PC-3 (cell line): ENCODE results near the gene TMEM229A. TPM values are rescaled to one million over a fixed set of nuclear protein-coding genes. Genes with fewer than 3 reads are reported as not detected.

Experiments
- ATAC-seq: fragments of 200-7000 bp; cut with Tn5 transposase; 2 replicates; pipeline ENCODE4 v1.9.1; 2020; ENCODE audit warnings: mild to moderate bottlenecking, moderate library complexity
- BruUV-seq: library from RNA; stranded (reverse); fragments of 400-500 nt; replicated peaks from 2 replicates; lab custom pipeline; 2021; lab: Mats Ljungman, UMichigan
- CTCF ChIA-PET: fragments of 300-600 bp; sonication (Branson Sonifier 250); formaldehyde crosslinking; loops from one replicate; lab custom pipeline; 2022; ENCODE audit warnings: antibody characterized with exemption; lab: Charles Lee
- POLR2A ChIA-PET: fragments of 300-600 bp; sonication (Branson Sonifier 250); formaldehyde crosslinking; loops from one replicate; lab custom pipeline; 2022; ENCODE audit warnings: antibody characterized with exemption; ENCODE audit not compliant: unreplicated experiment; lab: Charles Lee
- DNase-seq: peaks from one replicate; pipeline ENCODE4 v3.0.0-alpha.2; 2015
- H2AFZ ChIP-seq: fragments of 300-600 bp; sonication (generic); 2 replicates; pipeline ENCODE4 v1.6.0; 2016; ENCODE audit warnings: antibody characterized with exemption, low read length
- H3F3A ChIP-seq: fragments of 300-600 bp; sonication (generic); one replicate; pipeline ENCODE4 v1.6.0; 2017; ENCODE audit warnings: antibody characterized with exemption, low read length, control low read depth, mild to moderate bottlenecking; ENCODE audit not compliant: unreplicated experiment
- H3K27ac ChIP-seq: fragments of 300-600 bp; sonication (generic); 2 replicates; pipeline ENCODE4 v1.5.1; 2016; ENCODE audit warnings: mild to moderate bottlenecking, low read length
- H3K27me3 ChIP-seq: fragments of 300-600 bp; sonication (generic); 2 replicates; pipeline ENCODE4 v1.6.1; 2016; ENCODE audit warnings: low read length, mixed read lengths
- H3K36me3 ChIP-seq: fragments of 300-600 bp; sonication (generic); 2 replicates; pipeline ENCODE4 v1.6.1; 2016; ENCODE audit warnings: low read depth, mixed run types, low read length, mixed read lengths
- H3K4me1 ChIP-seq: fragments of 300-600 bp; sonication (generic); 2 replicates; pipeline ENCODE4 v1.5.1; 2016; ENCODE audit warnings: low read length; ENCODE audit not compliant: insufficient read depth
- H3K4me2 ChIP-seq: fragments of 300-600 bp; sonication (generic); 2 replicates; pipeline ENCODE4 v1.6.0; 2016; ENCODE audit warnings: low read length
- H3K4me3 ChIP-seq: fragments of 300-600 bp; sonication (generic); 2 replicates; pipeline ENCODE4 v1.5.1; 2016; ENCODE audit warnings: mild to moderate bottlenecking, low read length, mixed read lengths
- H3K79me2 ChIP-seq: fragments of 300-600 bp; sonication (generic); 2 replicates; pipeline ENCODE4 v1.6.1; 2017; ENCODE audit warnings: low read length, mixed read lengths
- H3K9ac ChIP-seq: fragments of 300-600 bp; sonication (generic); 2 replicates; pipeline ENCODE4 v1.6.0; 2016; ENCODE audit warnings: mild to moderate bottlenecking, low read length
- H3K9me2 ChIP-seq: fragments of 300-600 bp; sonication (generic); replicated peaks from 2 replicates; pipeline ENCODE4 v1.6.1; 2016; ENCODE audit warnings: mixed run types, low read length, mixed read lengths
- H3K9me3 ChIP-seq: fragments of 300-600 bp; sonication (generic); 2 replicates; pipeline ENCODE4 v1.6.1; 2016; ENCODE audit warnings: low read length, mixed read lengths
- H4K20me1 ChIP-seq: fragments of 300-600 bp; sonication (generic); 2 replicates; pipeline ENCODE4 v1.6.1; 2016; ENCODE audit warnings: low read length, mixed read lengths
- CTCF ChIP-seq: fragments of 300-600 bp; sonication (generic); conservative IDR thresholded peaks from 2 replicates; pipeline ENCODE4 v1.5.1; 2017; ENCODE audit warnings: antibody characterized with exemption, low read depth, mild to moderate bottlenecking, low read length
- EZH2 ChIP-seq: fragments of 300-600 bp; sonication (generic); IDR thresholded peaks from one replicate; pipeline ENCODE4 v1.6.1; 2017; ENCODE audit warnings: antibody characterized with exemption, mild to moderate bottlenecking, low read length; ENCODE audit not compliant: unreplicated experiment
- EZH2phosphoT487 ChIP-seq: fragments of 300-600 bp; sonication (generic); IDR thresholded peaks from 2 replicates; pipeline ENCODE4 v1.6.1; 2018; ENCODE audit warnings: mild to moderate bottlenecking, antibody characterized with exemption, low read length, borderline replicate concordance
- intact Hi-C: fragments of 100-400 bp; cut with micrococcal nuclease; formaldehyde crosslinking; loops from 2 replicates; pipeline ENCODE4 v1.9.0; 2023
- total RNA-seq: library from RNA; depleted of rRNA; stranded (reverse); fragments of >200 nt; gene quantifications from 2 replicates; pipeline ENCODE4 v1.2.3, GENCODE V29; 2014

Gene TMEM229A
- total RNA-seq, 1 experiment from 2014 or later = not detected

- Histone ChIP-seq H3K36me3 (no peaks in the 10 kb centered on the region), H3K9me2 (no peaks in the 10 kb centered on the region), H3K79me2 (no peaks in the 10 kb centered on the region), H3K4me1 (no peaks in the 10 kb centered on the region), H2AFZ (no peak overlapping the region), H3K4me2 (no peak overlapping the region), H3K27me3 (no peaks in the 10 kb centered on the region), H3K9ac (no peak overlapping the region), H4K20me1 (no peaks in the 10 kb centered on the region), H3K9me3 (no peaks in the 10 kb centered on the region), H3F3A (no peaks in the 10 kb centered on the region), H3K27ac (no peak overlapping the region), H3K4me3 (no peak overlapping the region)
- intact Hi-C loops = no loop called here
- BruUV-seq = no TSS peak
- no peak for DNase-seq
- TF ChIP-seq EZH2 (no peak), EZH2phosphoT487 (no peak), CTCF (no peak)
- ChIA-PET POLR2A (no interaction called here), CTCF (no interaction called here)
- no peak for ATAC-seq
Observed at GRCh38 chr7:124060528-124060927, 27.7 kb upstream of the TMEM229A start.

- no peaks in the 10 kb centered on the region for H3K79me2 ChIP-seq
- no peak overlapping the region for H3K27ac ChIP-seq
- CTCF ChIA-PET = no interaction called here
- H3K4me2 ChIP-seq = no peak overlapping the region
- DNase-seq (no peak), ATAC-seq (no peak)
- intact Hi-C loops = no loop called here
- H3K27me3 ChIP-seq = no peaks in the 10 kb centered on the region
- no peaks in the 10 kb centered on the region for H3K4me1 ChIP-seq
- H3K36me3 ChIP-seq = no peaks in the 10 kb centered on the region
- no peaks in the 10 kb centered on the region for H3F3A ChIP-seq
- no TSS peak for BruUV-seq
- no peaks in the 10 kb centered on the region for H4K20me1 ChIP-seq
- no peaks in the 10 kb centered on the region for H3K9me2 ChIP-seq
- POLR2A ChIA-PET = no interaction called here
- H3K4me3 ChIP-seq = no peak overlapping the region
- H3K9me3 ChIP-seq = no peaks in the 10 kb centered on the region
- no peak overlapping the region for H3K9ac ChIP-seq
- H2AFZ ChIP-seq = no peak overlapping the region
- TF ChIP-seq EZH2 (no peak), CTCF (no peak), EZH2phosphoT487 (no peak)
Observed at GRCh38 chr7:124059375-124059774, 26.5 kb upstream of the TMEM229A start.

- H3F3A ChIP-seq = no peaks in the 10 kb centered on the region
- no peaks in the 10 kb centered on the region for H3K36me3 ChIP-seq
- H3K9ac ChIP-seq = no peak overlapping the region
- intact Hi-C loops = no loop called here
- CTCF ChIA-PET = no interaction called here
- POLR2A ChIA-PET = no interaction called here
- no peaks in the 10 kb centered on the region for H3K9me3 ChIP-seq
- DNase-seq (no peak), ATAC-seq (no peak)
- H3K27ac ChIP-seq = no peak overlapping the region
- no peaks in the 10 kb centered on the region for H3K79me2 ChIP-seq
- H4K20me1 ChIP-seq = no peaks in the 10 kb centered on the region
- H3K4me1 ChIP-seq = no peaks in the 10 kb centered on the region
- BruUV-seq = no TSS peak
- no peak for TF ChIP-seq EZH2
- TF ChIP-seq CTCF = no peak
- TF ChIP-seq EZH2phosphoT487 = no peak
- no peak overlapping the region for H2AFZ ChIP-seq
- H3K4me3 ChIP-seq = no peak overlapping the region
- H3K4me2 ChIP-seq = no peak overlapping the region
- no peaks in the 10 kb centered on the region for H3K27me3 ChIP-seq
- no peaks in the 10 kb centered on the region for H3K9me2 ChIP-seq
Observed at GRCh38 chr7:124058515-124058914, 25.6 kb upstream of the TMEM229A start.
